NCI-H187 treated with DMSO at 0.1 percent for 48 hours (cell line): Measurements from ENCODE around the gene TAF1A.

Experiments
- DNase-seq: peaks from one replicate; lab custom pipeline; 2025; lab: John Stamatoyannopoulos, UW

Gene TAF1A

DNA sequence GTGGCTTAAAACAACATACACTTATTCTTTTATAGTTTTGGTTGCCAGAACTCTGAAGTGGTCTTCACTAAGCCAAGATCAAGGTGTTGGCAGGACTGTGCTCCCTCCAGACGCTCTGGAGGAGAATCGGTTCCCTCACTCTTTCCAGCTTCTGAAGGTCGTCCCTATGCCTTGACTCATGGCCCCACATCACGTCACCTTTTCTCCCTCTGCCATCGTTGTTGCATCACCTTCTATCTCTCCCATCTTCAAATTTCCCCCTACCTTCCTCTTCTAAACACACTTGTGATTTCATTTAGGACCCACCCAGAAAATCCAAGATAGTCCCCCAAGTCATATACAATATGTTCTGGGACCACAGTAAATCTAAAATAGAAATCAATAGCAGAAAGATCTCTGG is 54.3 kb downstream of the TAF1A start:
- no peak for DNase-seq

- DNase-seq, result no peak
Measured at GRCh38 chr1:222530852-222531251, 58.9 kb downstream of the TAF1A start.

GRCh38 chr1:222529916-222530315 is 59.8 kb downstream of the TAF1A start:
- DNase-seq, result no peak

DNA sequence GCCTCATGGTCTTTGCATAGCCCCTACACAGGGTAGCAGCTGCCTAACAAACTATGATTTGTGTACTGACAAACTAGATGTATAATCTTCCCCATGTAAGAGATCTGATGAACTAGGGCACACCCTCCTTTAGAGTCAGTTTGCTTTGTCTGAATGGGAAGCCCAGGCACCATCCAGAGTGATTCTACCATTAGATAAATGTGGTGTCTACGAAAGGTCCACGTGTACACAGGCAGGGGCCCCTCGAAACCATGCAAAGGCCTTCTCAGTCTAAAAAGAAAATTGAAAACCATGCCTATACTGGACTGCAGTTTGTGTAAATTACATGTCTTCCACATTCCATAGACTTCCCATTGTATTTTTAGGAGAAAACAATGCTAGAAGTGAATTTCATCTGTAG is 60.6 kb downstream of the TAF1A start:
- no peak for DNase-seq

GRCh38 chr1:222525951-222526350 is 63.8 kb downstream of the TAF1A start:
- no peak for DNase-seq

- DNase-seq, result no peak
Measured at GRCh38 chr1:222523852-222524251, 65.9 kb downstream of the TAF1A start.

- DNase-seq, result no peak
Measured at GRCh38 chr1:222522105-222522915, 67.4 kb downstream of the TAF1A start.

DNA sequence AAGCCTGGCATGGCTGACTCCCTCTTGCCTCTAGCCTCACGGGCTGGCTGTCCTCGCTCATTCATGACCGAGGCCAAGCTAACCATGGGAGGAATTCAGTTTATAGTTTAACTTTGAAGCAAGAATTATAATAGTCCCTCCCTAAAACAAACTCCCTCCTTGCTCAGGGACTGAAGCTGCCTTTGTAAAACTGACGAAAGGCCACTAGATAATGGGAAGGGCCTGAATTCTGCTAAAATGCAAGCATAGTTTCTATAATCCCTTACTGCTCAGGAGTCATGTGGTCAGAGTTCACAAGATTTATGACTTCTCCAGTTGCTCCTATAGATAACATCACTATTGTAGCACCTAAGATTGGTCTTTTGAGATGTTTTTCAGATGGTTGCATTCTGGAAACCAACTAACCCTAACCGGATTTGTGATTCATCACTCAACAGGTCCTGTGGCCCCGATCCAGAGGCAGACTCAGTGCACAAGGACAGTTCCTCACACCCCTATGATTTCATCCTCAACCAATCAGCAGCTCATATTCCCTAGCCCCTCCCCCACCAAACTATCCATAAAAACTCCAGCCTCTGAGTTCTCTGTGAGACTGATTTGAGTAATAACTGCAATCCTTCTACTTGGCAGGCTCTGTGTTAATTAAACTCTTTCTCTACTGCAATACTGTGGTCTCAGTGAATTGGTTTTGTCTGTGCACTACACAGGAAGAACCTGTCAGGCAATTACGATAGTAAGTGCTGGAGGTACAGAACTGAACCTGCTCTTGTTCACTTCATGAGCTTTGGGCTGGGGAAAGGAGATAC is 68.2 kb downstream of the TAF1A start:
- DNase-seq, result no peak
